Glutamatergic neuron (in vitro differentiated cells): ENCODE data around the gene ABCC8. TPM values are rescaled to one million over a fixed set of nuclear protein-coding genes. Genes with fewer than 3 reads are reported as not detected.
A peak's percentile ranks its signal among the peaks of the same experiment; 100 is the strongest.

Experiments
- DNase-seq: peaks from one replicate; pipeline ENCODE4 v3.0.0; 2022
- H3K27ac Mint-ChIP-seq: one replicate; pipeline ENCODE4 v1.8.0; 2020; ENCODE audit warnings: mild to moderate bottlenecking, mixed read lengths, inconsistent platforms; ENCODE audit not compliant: unreplicated experiment
- H3K27me3 Mint-ChIP-seq: one replicate; pipeline ENCODE4 v1.8.0; 2020; ENCODE audit warnings: mild to moderate bottlenecking, moderate library complexity, mixed read lengths, inconsistent platforms; ENCODE audit not compliant: unreplicated experiment
- H3K36me3 Mint-ChIP-seq: one replicate; pipeline ENCODE4 v1.8.0; 2020; ENCODE audit warnings: mild to moderate bottlenecking, mixed read lengths, inconsistent platforms; ENCODE audit not compliant: unreplicated experiment
- H3K4me1 Mint-ChIP-seq: one replicate; pipeline ENCODE4 v1.8.0; 2020; ENCODE audit warnings: mild to moderate bottlenecking, low read depth, mixed read lengths, inconsistent platforms; ENCODE audit not compliant: unreplicated experiment
- H3K4me3 Mint-ChIP-seq: one replicate; pipeline ENCODE4 v1.8.0; 2020; ENCODE audit warnings: mild to moderate bottlenecking, mixed read lengths, inconsistent platforms; ENCODE audit not compliant: unreplicated experiment
- H3K9me3 Mint-ChIP-seq: one replicate; pipeline ENCODE4 v1.8.0; 2020; ENCODE audit warnings: mild to moderate bottlenecking, moderate library complexity, mixed read lengths, inconsistent platforms; ENCODE audit not compliant: unreplicated experiment
- total RNA-seq: library from RNA; stranded (reverse); fragmentation: NEBNext Ultra II Directional; extraction: Animal tissue kit (Norgen Biotek cat#: 25700); gene quantifications from one replicate; pipeline ENCODE4 v1.2.1, GENCODE V29; 2021; ENCODE audit not compliant: unreplicated experiment
- TF ChIP-seq, protein P1 (sequence below): fragments of 200-600 bp; sonication (generic); IDR thresholded peaks from one replicate; pipeline ENCODE4 v1.5.0; 2021; ENCODE audit not compliant: partially characterized antibody, unreplicated experiment

The ABCC8 gene
- total RNA-seq, 1 donor from 2014 or later: 5.7 TPM

GRCh38 chr11:17500673-17501072 is 24.0 kb upstream of the ABCC8 start:
- H3K4me3 Mint-ChIP-seq: no peak overlapping the region

GRCh38 chr11:17498475-17498874 is 21.8 kb upstream of the ABCC8 start:
- H3K27me3 Mint-ChIP-seq: peaks cover 4% of the 10 kb centered on the region
- no peak overlapping the region for H3K27ac Mint-ChIP-seq
- H3K4me3 Mint-ChIP-seq: no peak overlapping the region
- TF ChIP-seq, protein P1, sequence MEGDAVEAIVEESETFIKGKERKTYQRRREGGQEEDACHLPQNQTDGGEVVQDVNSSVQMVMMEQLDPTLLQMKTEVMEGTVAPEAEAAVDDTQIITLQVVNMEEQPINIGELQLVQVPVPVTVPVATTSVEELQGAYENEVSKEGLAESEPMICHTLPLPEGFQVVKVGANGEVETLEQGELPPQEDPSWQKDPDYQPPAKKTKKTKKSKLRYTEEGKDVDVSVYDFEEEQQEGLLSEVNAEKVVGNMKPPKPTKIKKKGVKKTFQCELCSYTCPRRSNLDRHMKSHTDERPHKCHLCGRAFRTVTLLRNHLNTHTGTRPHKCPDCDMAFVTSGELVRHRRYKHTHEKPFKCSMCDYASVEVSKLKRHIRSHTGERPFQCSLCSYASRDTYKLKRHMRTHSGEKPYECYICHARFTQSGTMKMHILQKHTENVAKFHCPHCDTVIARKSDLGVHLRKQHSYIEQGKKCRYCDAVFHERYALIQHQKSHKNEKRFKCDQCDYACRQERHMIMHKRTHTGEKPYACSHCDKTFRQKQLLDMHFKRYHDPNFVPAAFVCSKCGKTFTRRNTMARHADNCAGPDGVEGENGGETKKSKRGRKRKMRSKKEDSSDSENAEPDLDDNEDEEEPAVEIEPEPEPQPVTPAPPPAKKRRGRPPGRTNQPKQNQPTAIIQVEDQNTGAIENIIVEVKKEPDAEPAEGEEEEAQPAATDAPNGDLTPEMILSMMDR: peak; percentile 36
- H3K4me1 Mint-ChIP-seq: no peaks in the 10 kb centered on the region
- H3K9me3 Mint-ChIP-seq: peaks cover 3% of the 10 kb centered on the region
- peak; percentile 38 for DNase-seq
- no peaks in the 10 kb centered on the region for H3K36me3 Mint-ChIP-seq

More at GRCh38 chr11:17500673-17501072, 24.0 kb upstream of the ABCC8 start:
- Mint-ChIP-seq H3K9me3 (peaks cover 2% of the 10 kb centered on the region), H3K4me1 (no peaks in the 10 kb centered on the region), H3K27me3 (peaks cover 9% of the 10 kb centered on the region), H3K36me3 (no peaks in the 10 kb centered on the region), H3K27ac (no peak overlapping the region)
- DNase-seq: no peak
- TF ChIP-seq, protein P1: no peak

GRCh38 chr11:17498058-17498457 is 21.4 kb upstream of the ABCC8 start:
- Mint-ChIP-seq H3K4me1 (no peaks in the 10 kb centered on the region), H3K27me3 (peaks cover 4% of the 10 kb centered on the region), H3K36me3 (no peaks in the 10 kb centered on the region), H3K4me3 (no peak overlapping the region), H3K9me3 (peaks cover 3% of the 10 kb centered on the region), H3K27ac (no peak overlapping the region)
- no peak for DNase-seq
- TF ChIP-seq, protein P1: no peak

DNA sequence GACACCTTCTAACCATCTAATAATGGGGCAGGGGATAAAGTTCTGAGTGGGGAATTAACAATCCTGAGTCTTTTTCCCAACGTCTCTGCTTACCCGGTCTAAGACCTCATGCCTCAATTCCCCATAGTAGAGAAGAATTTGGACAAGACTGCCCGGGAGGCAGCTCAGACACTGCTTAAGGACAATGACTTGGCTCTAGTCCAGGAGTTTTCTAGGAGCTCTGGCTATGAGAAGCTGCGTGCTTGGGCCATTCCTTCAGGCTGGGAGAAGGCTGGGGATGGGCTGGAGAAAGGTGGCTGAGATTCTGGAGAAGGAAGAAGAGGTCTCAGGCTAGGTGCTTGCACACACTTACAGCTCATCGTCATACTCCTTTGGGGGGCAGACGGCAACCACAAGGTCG is 19.8 kb upstream of the ABCC8 start:
- TF ChIP-seq, protein P1: no peak
- no peak for DNase-seq
- no peaks in the 10 kb centered on the region for H3K4me1 Mint-ChIP-seq
- H3K4me3 Mint-ChIP-seq: no peak overlapping the region
- peaks cover 2% of the 10 kb centered on the region for H3K27me3 Mint-ChIP-seq
- H3K9me3 Mint-ChIP-seq: peaks cover 3% of the 10 kb centered on the region
- H3K27ac Mint-ChIP-seq: no peak overlapping the region
- H3K36me3 Mint-ChIP-seq: no peaks in the 10 kb centered on the region

GRCh38 chr11:17494019-17494418 is 17.4 kb upstream of the ABCC8 start:
- H3K27ac Mint-ChIP-seq: no peak overlapping the region
- no peak overlapping the region for H3K4me3 Mint-ChIP-seq
- H3K36me3 Mint-ChIP-seq: peaks cover under 1% of the 10 kb centered on the region
- H3K9me3 Mint-ChIP-seq: peaks cover 3% of the 10 kb centered on the region
- H3K27me3 Mint-ChIP-seq: no peaks in the 10 kb centered on the region
- H3K4me1 Mint-ChIP-seq: no peaks in the 10 kb centered on the region
- TF ChIP-seq, protein P1: no peak
- DNase-seq: no peak
